ENCODE measurements around the gene METTL23.
A peak's percentile ranks its signal among the peaks of the same experiment; 100 is the strongest.

The METTL23 gene

GRCh38 chr17:76726776-76727718 lies at the start of gene METTL23:
TSS of gene METTL23 (plus strand) at chr17:76726839. CDS start at chr17:76729711, 2,872 bp downstream.
- H3K36me3 ChIP-seq (ENCODE audit: low read length), result peaks cover 14% of the 10 kb centered on the region
- peak within 1 kb of the TSS; percentile 100 for H3K9ac ChIP-seq (ENCODE audit: low read length)
- peak within 1 kb of the TSS; percentile 99 for H3K4me3 ChIP-seq (ENCODE audit: insufficient read depth, low read length, poor library complexity, severe bottlenecking)
- no peak for TF ChIP-seq EZH2phosphoT487 (conservative IDR thresholded peaks at IDR 0.05; ENCODE audit: low read length)
- TF ChIP-seq CTCF (IDR thresholded peaks at IDR 0.05; ENCODE audit: insufficient read depth, low read length, poor library complexity, severe bottlenecking), result peak; percentile 72
- H3K9me2 ChIP-seq (replicated peaks; ENCODE audit: insufficient read depth, low read length), result no peaks in the 10 kb centered on the region
- peak within 1 kb of the TSS; percentile 99 for H3K4me2 ChIP-seq (ENCODE audit: low read depth, low read length, poor library complexity, severe bottlenecking)
- peak within 1 kb of the TSS; percentile 100 for H3K27ac ChIP-seq (ENCODE audit: low read depth, low read length)
- H2AFZ ChIP-seq (ENCODE audit: low read depth, low read length, severe bottlenecking), result peak within 1 kb of the TSS; percentile 72
- no peaks in the 10 kb centered on the region for H3K9me3 ChIP-seq (ENCODE audit: insufficient read depth, low read length)
- H3K27me3 ChIP-seq (ENCODE audit: low read length), result no peaks in the 10 kb centered on the region
- H3F3A ChIP-seq (ENCODE audit: insufficient read depth), result peaks cover 38% of the 10 kb centered on the region
- H4K20me1 ChIP-seq (ENCODE audit: low read depth, low read length), result no peaks in the 10 kb centered on the region
- peaks cover 70% of the 10 kb centered on the region for H3K79me2 ChIP-seq (ENCODE audit: insufficient read depth, low read length)

GRCh38 chr17:76677406-76677805 lies 49.2 kb upstream of the METTL23 start:
- no peak overlapping the region for H3K9ac ChIP-seq (ENCODE audit: low read length)
- no peak overlapping the region for H3K4me2 ChIP-seq (ENCODE audit: low read depth, low read length, poor library complexity, severe bottlenecking)
- H3K9me2 ChIP-seq (replicated peaks; ENCODE audit: insufficient read depth, low read length), result no peaks in the 10 kb centered on the region
- H3K9me3 ChIP-seq (ENCODE audit: insufficient read depth, low read length), result no peaks in the 10 kb centered on the region
- H3K79me2 ChIP-seq (ENCODE audit: insufficient read depth, low read length), result no peaks in the 10 kb centered on the region
- H2AFZ ChIP-seq (ENCODE audit: low read depth, low read length, severe bottlenecking), result no peak overlapping the region
- TF ChIP-seq EZH2phosphoT487 (conservative IDR thresholded peaks at IDR 0.05; ENCODE audit: low read length), result no peak
- TF ChIP-seq CTCF (IDR thresholded peaks at IDR 0.05; ENCODE audit: insufficient read depth, low read length, poor library complexity, severe bottlenecking), result no peak
- H3K27ac ChIP-seq (ENCODE audit: low read depth, low read length), result no peak overlapping the region
- no peaks in the 10 kb centered on the region for H3K36me3 ChIP-seq (ENCODE audit: low read length)
- H3K4me3 ChIP-seq (ENCODE audit: insufficient read depth, low read length, poor library complexity, severe bottlenecking), result no peak overlapping the region
- no peaks in the 10 kb centered on the region for H4K20me1 ChIP-seq (ENCODE audit: low read depth, low read length)
- no peaks in the 10 kb centered on the region for H3K27me3 ChIP-seq (ENCODE audit: low read length)
- H3F3A ChIP-seq (ENCODE audit: insufficient read depth), result no peaks in the 10 kb centered on the region

- no peaks in the 10 kb centered on the region for H3K79me2 ChIP-seq (ENCODE audit: insufficient read depth, low read length)
- no peaks in the 10 kb centered on the region for H3K27me3 ChIP-seq (ENCODE audit: low read length)
- H4K20me1 ChIP-seq (ENCODE audit: low read depth, low read length), result no peaks in the 10 kb centered on the region
- H3K9me3 ChIP-seq (ENCODE audit: insufficient read depth, low read length), result no peaks in the 10 kb centered on the region
- no peaks in the 10 kb centered on the region for H3F3A ChIP-seq (ENCODE audit: insufficient read depth)
- H3K9ac ChIP-seq (ENCODE audit: low read length), result no peak overlapping the region
- H3K4me3 ChIP-seq (ENCODE audit: insufficient read depth, low read length, poor library complexity, severe bottlenecking), result no peak overlapping the region
- no peaks in the 10 kb centered on the region for H3K36me3 ChIP-seq (ENCODE audit: low read length)
- H3K4me2 ChIP-seq (ENCODE audit: low read depth, low read length, poor library complexity, severe bottlenecking), result no peak overlapping the region
- no peak overlapping the region for H3K27ac ChIP-seq (ENCODE audit: low read depth, low read length)
- TF ChIP-seq CTCF (IDR thresholded peaks at IDR 0.05; ENCODE audit: insufficient read depth, low read length, poor library complexity, severe bottlenecking), result no peak
- no peak for TF ChIP-seq EZH2phosphoT487 (conservative IDR thresholded peaks at IDR 0.05; ENCODE audit: low read length)
- no peak overlapping the region for H2AFZ ChIP-seq (ENCODE audit: low read depth, low read length, severe bottlenecking)
- H3K9me2 ChIP-seq (replicated peaks; ENCODE audit: insufficient read depth, low read length), result no peaks in the 10 kb centered on the region
These were observed 48.3 kb upstream of the METTL23 start for GRCh38 chr17:76678330-76678729.
